Osteoblast (primary cell): ENCODE results near the gene CSMD2. TPM values are rescaled to one million over a fixed set of nuclear protein-coding genes. Genes with fewer than 3 reads are reported as not detected.

ENCODE experiments used
- DNase-seq: peaks from one replicate; pipeline ENCODE4 v3.0.0; 2011; ENCODE audit warnings: low spot score, mixed read lengths; ENCODE audit not compliant: insufficient read length; ENCODE audit errors: missing footprints
- H2AFZ ChIP-seq: 2 replicates; pipeline ENCODE4 v1.6.0; 2011; ENCODE audit warnings: mild to moderate bottlenecking, low read length
- H3K27ac ChIP-seq: 2 replicates; pipeline ENCODE4 v1.5.1; 2011; ENCODE audit warnings: mild to moderate bottlenecking, low read depth, low read length, moderate library complexity
- H3K27me3 ChIP-seq: 2 replicates; pipeline ENCODE4 v1.6.0; 2012; ENCODE audit warnings: mild to moderate bottlenecking, control low read depth, inconsistent platforms, low read length, moderate library complexity; ENCODE audit not compliant: insufficient read depth
- H3K36me3 ChIP-seq: 2 replicates; pipeline ENCODE4 v1.5.1; 2011; ENCODE audit warnings: mild to moderate bottlenecking, low read length, control low read depth, moderate library complexity; ENCODE audit not compliant: insufficient read depth
- H3K4me1 ChIP-seq: 2 replicates; pipeline ENCODE4 v1.5.1; 2011; ENCODE audit warnings: mild to moderate bottlenecking, low read length, control low read depth, moderate library complexity; ENCODE audit not compliant: insufficient read depth
- H3K4me2 ChIP-seq: 2 replicates; pipeline ENCODE4 v1.6.0; 2011; ENCODE audit warnings: mild to moderate bottlenecking, low read length; ENCODE audit not compliant: insufficient read depth
- H3K4me3 ChIP-seq: fragments of 200-600 bp; sonication (generic); 3 replicates; pipeline ENCODE4 v1.5.1; 2012; ENCODE audit warnings: mild to moderate bottlenecking, low read length, inconsistent platforms; ENCODE audit not compliant: insufficient read depth
- H3K79me2 ChIP-seq: 2 replicates; pipeline ENCODE4 v1.6.0; 2012; ENCODE audit warnings: mild to moderate bottlenecking, low read length, control low read depth, inconsistent platforms; ENCODE audit not compliant: insufficient read depth
- H3K9me3 ChIP-seq: 2 replicates; pipeline ENCODE4 v1.5.1; 2011; ENCODE audit warnings: low read depth, low read length, control low read depth
- H4K20me1 ChIP-seq: 2 replicates; pipeline ENCODE4 v1.6.0; 2012; ENCODE audit warnings: mild to moderate bottlenecking, low read length, control low read depth; ENCODE audit not compliant: insufficient read depth
- total RNA-seq: library from RNA; depleted of rRNA; stranded (reverse); fragments of >200 nt; gene quantifications from 2 replicates; pipeline ENCODE4 v1.2.3, GENCODE V29; 2012
- TF ChIP-seq, protein P1 (sequence below): IDR thresholded peaks from 2 replicates; pipeline ENCODE4 v1.5.1; 2011; ENCODE audit warnings: mild to moderate bottlenecking, low read depth, low read length, moderate library complexity; ENCODE audit errors: extremely low read depth

Gene CSMD2
- total RNA-seq, 1 donor = 0.36 TPM

DNA sequence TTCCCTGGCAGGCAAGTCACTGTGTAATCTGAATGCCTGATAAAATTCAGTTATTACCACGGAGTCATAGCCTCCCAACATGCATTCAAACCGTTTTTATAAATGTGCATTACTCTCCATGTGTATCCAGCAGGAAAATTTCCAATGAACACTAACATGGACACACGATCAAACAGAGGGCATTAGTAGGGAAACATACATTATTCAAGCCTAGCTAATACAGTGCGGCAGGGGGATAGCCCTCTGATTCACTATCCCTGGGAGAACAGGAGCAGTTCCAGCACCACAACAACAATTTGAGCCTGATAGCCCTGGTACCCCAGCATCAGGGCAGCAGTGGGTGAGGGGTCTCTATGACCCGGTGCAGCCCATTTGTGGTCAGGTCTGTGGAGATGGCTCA, 337.0 kb downstream of the CSMD2 start:
- Histone ChIP-seq H3K27me3 (no peaks in the 10 kb centered on the region), H4K20me1 (no peaks in the 10 kb centered on the region), H3K4me1 (no peaks in the 10 kb centered on the region), H3K36me3 (no peaks in the 10 kb centered on the region), H3K27ac (no peak overlapping the region), H3K4me3 (no peak overlapping the region), H2AFZ (no peak overlapping the region), H3K4me2 (no peak overlapping the region), H3K9me3 (no peaks in the 10 kb centered on the region), H3K79me2 (no peaks in the 10 kb centered on the region)
- TF ChIP-seq, protein P1, sequence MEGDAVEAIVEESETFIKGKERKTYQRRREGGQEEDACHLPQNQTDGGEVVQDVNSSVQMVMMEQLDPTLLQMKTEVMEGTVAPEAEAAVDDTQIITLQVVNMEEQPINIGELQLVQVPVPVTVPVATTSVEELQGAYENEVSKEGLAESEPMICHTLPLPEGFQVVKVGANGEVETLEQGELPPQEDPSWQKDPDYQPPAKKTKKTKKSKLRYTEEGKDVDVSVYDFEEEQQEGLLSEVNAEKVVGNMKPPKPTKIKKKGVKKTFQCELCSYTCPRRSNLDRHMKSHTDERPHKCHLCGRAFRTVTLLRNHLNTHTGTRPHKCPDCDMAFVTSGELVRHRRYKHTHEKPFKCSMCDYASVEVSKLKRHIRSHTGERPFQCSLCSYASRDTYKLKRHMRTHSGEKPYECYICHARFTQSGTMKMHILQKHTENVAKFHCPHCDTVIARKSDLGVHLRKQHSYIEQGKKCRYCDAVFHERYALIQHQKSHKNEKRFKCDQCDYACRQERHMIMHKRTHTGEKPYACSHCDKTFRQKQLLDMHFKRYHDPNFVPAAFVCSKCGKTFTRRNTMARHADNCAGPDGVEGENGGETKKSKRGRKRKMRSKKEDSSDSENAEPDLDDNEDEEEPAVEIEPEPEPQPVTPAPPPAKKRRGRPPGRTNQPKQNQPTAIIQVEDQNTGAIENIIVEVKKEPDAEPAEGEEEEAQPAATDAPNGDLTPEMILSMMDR = no peak
- no peak for DNase-seq

DNA sequence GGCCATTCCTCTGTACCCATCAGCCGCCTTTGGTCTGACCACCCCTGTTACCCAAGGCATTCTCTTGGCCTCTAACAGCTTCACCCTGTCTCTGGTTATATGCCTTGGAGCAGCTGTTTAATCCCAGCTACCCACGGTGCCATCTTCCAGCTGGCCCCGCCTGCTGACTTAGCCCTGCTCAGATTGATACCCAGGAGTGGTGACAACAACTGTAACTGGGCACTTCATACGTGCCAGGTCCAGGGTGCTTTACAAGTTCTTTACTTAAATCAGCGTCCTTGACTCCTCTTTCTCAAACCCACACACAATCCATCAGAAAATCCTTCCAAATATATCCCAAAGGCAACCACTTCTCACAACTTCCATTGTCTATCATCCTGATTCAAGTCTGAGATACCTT, 338.3 kb downstream of the CSMD2 start:
- Histone ChIP-seq H3K79me2 (no peaks in the 10 kb centered on the region), H3K36me3 (no peaks in the 10 kb centered on the region), H3K4me1 (no peaks in the 10 kb centered on the region), H3K4me3 (no peak overlapping the region), H4K20me1 (no peaks in the 10 kb centered on the region), H3K27me3 (no peaks in the 10 kb centered on the region), H2AFZ (no peak overlapping the region), H3K9me3 (no peaks in the 10 kb centered on the region), H3K27ac (no peak overlapping the region), H3K4me2 (no peak overlapping the region)
- TF ChIP-seq, protein P1 = no peak
- DNase-seq = no peak

DNA sequence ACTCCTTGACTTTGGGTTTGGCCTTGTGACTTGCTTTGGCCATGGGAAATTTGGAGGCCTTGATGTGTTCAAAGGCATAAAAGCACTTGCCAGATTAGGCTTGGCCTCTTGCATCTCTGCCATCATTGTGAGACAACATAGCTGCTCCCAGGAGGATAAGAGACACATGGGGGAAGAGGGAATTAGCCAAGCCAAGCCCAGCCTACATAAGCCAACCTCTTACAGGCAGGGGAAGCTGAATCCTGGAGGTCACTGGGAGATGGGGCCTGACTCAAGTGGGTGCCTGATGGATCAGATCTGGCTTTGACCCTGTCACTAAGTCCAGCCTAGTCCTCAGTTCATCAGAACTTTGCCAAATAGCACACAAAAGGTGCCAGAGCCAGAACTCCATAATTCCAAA, 338.7 kb downstream of the CSMD2 start:
- Histone ChIP-seq H3K27me3 (no peaks in the 10 kb centered on the region), H3K9me3 (no peaks in the 10 kb centered on the region), H3K4me3 (no peak overlapping the region), H4K20me1 (no peaks in the 10 kb centered on the region), H3K79me2 (no peaks in the 10 kb centered on the region), H3K36me3 (no peaks in the 10 kb centered on the region), H3K4me1 (no peaks in the 10 kb centered on the region), H3K4me2 (no peak overlapping the region), H2AFZ (no peak overlapping the region), H3K27ac (no peak overlapping the region)
- TF ChIP-seq, protein P1 = no peak
- DNase-seq = no peak

DNA sequence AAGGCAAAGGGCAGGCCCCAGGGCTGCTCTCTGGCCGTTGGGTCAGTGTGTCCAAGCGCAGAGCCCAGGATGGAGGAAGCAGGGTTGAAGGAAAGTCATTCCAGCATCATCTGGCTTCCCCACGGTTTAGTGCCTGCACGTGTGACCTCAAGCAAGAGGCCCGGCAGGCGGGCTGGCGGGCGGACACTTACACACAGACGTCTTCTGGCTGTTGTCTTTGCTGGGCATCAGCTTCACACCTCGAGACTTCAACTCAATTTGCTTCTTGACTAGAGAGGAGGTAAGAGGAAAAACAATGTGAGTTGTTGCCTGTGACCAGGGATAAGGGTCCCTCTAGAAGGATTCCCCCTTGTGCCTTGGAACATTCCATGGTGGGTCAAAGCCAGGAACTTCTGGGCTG, 339.5 kb downstream of the CSMD2 start:
- Histone ChIP-seq H3K27me3 (no peaks in the 10 kb centered on the region), H3K4me3 (no peak overlapping the region), H3K4me1 (no peaks in the 10 kb centered on the region), H3K9me3 (no peaks in the 10 kb centered on the region), H3K36me3 (no peaks in the 10 kb centered on the region), H4K20me1 (no peaks in the 10 kb centered on the region), H3K27ac (no peak overlapping the region), H3K4me2 (no peak overlapping the region), H3K79me2 (no peaks in the 10 kb centered on the region), H2AFZ (no peak overlapping the region)
- DNase-seq = no peak
- TF ChIP-seq, protein P1 = no peak
